GM20431 (cell line): ENCODE results near the gene CHD8.
"Not testable (repeated sequence)": the region's sequence is repeated elsewhere in the genome, so short reads cannot be mapped to it uniquely, and the experiment has no call there.

Experiments
- in situ Hi-C: fragments of 300-500 bp; cut with MseI, MboI; formaldehyde crosslinking; loops from one replicate; pipeline ENCODE4 v1.15.0; 2020; ENCODE audit warnings: low sequenced_read_pairs; ENCODE audit not compliant: unreplicated experiment

CHD8 gene

GRCh38 chr14:21455912-21456667 is at the start of gene CHD8:
Gene CHD8, minus strand, starts transcription at chr14:21456123. Its CDS starts 24,480 bp downstream, at chr14:21431643.
- in situ Hi-C loops: no loop called here

GRCh38 chr14:21505012-21505553 is 49.2 kb upstream of the CHD8 start:
- in situ Hi-C loops: no loop called here

GRCh38 chr14:21503376-21503775 is 47.5 kb upstream of the CHD8 start:
- in situ Hi-C loops: no loop called here

GRCh38 chr14:21501568-21501967 is 45.6 kb upstream of the CHD8 start:
- in situ Hi-C loops: no loop called here

GRCh38 chr14:21498540-21499526 is 42.9 kb upstream of the CHD8 start:
- in situ Hi-C loops: no loop called here

- in situ Hi-C loops: no loop called here
These were observed 40.5 kb upstream of the CHD8 start for GRCh38 chr14:21496453-21496852.

GRCh38 chr14:21494902-21495762 is 39.2 kb upstream of the CHD8 start:
- in situ Hi-C loops: no loop called here

GRCh38 chr14:21486640-21487087 is 30.7 kb upstream of the CHD8 start:
- in situ Hi-C loops: no loop called here

- in situ Hi-C loops: no loop called here
These were observed 21.2 kb upstream of the CHD8 start, which contains the start of the genes RAB2B and TOX4 for GRCh38 chr14:21476925-21477681. Gene RAB2B, minus strand, starts transcription at chr14:21476959. Its CDS starts 87 bp downstream, at chr14:21476872. Gene TOX4, plus strand, starts transcription at chr14:21477195. Its CDS starts 84 bp downstream, at chr14:21477279.

- in situ Hi-C loops: no loop called here
These were observed 20.6 kb upstream of the CHD8 start for GRCh38 chr14:21476523-21476924.

GRCh38 chr14:21475767-21476522 is 20.0 kb upstream of the CHD8 start:
- in situ Hi-C loops: no loop called here

- in situ Hi-C loops: no loop called here
These were observed 11.7 kb upstream of the CHD8 start for GRCh38 chr14:21467616-21468015.

- in situ Hi-C loops: no loop called here
These were observed 371 bp downstream of the CHD8 start for GRCh38 chr14:21455592-21455911.

GRCh38 chr14:21454843-21455544 is 929 bp downstream of the CHD8 start:
- in situ Hi-C loops: no loop called here

- in situ Hi-C loops: no loop called here
These were observed 6.1 kb downstream of the CHD8 start for GRCh38 chr14:21449899-21450216.

- in situ Hi-C loops: not testable (repeated sequence)
These were observed 13.3 kb downstream of the CHD8 start for GRCh38 chr14:21442657-21443056.

- in situ Hi-C loops: no loop called here
These were observed 15.1 kb downstream of the CHD8 start for GRCh38 chr14:21440859-21441258.
